ENCODE data around the gene KRTAP12-1.

Gene KRTAP12-1

DNA sequence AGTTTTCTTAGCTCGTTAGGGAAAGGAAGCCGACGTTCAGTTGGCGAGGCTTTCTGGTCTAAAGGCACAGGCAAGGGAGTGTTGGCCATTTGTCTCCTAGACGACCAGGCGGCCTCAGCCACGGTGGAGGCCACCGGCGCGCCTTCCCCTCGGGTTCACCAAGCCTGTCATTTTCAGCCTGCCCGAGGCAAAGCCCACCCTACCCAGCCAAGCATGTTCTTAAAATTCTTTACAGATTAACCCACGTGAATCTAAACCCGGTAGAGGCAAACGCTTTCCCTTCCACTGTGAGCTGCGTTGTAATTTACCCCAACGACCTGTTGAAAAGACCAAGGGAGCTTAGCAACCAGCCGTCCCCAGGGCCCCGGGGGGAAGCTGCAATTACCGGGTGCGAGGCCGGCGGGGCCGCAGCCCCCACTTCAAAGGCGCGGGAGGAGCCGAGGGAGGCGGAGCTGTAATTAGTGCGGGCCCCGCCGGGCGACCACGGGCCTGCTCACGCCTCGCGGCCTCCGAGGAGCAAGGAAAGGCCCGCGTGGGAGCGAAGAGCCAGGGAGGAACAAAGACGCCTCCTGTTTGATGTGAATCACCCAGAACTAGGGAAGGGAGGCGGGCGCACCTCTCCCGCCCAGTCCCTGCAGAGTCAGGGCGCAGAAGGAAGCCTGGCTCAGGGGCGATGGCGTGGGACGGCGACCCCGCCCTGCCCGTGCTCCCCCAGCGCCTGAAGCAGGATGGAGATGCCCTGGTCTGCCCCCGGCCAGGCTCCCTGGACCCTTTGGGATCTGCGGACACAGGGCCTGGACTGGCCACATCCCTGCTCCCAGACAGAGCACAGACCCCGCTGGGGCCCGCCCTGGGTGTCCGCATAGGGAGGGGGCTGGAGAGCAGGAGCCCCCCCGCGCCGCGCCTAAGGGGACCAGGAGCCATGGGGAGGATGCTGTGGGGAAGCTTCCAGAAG, 41.5 kb upstream of the KRTAP12-1 start:
- Histone ChIP-seq H3K9ac (ENCODE audit: low read length in 2 of 2) (no peak overlapping the region), H3K4me1 (ENCODE audit: control insufficient read depth, insufficient read depth, low read length) (peaks cover 3% of the 10 kb centered on the region), H3K27ac (ENCODE audit: low read length) (no peak overlapping the region), H3K36me3 (ENCODE audit: control insufficient read depth in 2 of 2, insufficient read depth in 2 of 2, low read length in 2 of 2) (no peaks in the 10 kb centered on the region), H3K4me3 (ENCODE audit: low read length in 2 of 2) (no peak overlapping the region), H3K27me3 (ENCODE audit: control insufficient read depth in 1 of 2, insufficient read depth in 2 of 2, low read length in 2 of 2) (peaks cover 29 to 32% of the 10 kb centered on the region in 2 donors), H3K9me3 (ENCODE audit: control insufficient read depth in 2 of 2, low read length in 2 of 2) (no peaks in the 10 kb centered on the region)

DNA sequence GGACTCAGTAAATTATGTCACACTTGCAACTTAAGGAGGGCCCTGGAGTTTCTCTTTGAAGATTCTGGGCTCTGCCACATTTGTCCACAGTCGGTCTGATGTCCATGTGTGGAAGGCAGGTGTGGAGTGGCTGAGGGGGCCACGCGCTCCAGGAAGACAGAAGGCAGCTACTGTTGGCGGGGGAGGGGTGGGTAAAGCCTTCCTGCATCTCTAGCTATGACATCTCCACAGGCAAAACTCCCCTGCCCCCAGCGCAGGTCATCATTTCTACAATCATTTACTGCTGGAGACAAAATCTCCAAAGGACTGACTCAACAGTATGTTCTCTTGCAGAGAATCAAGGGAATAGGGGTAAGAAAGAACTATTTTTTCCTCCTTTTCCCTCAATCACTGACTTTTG, 40.8 kb upstream of the KRTAP12-1 start:
- Histone ChIP-seq H3K9me3 (ENCODE audit: control insufficient read depth in 2 of 2, low read length in 2 of 2) (no peaks in the 10 kb centered on the region), H3K36me3 (ENCODE audit: control insufficient read depth in 2 of 2, insufficient read depth in 2 of 2, low read length in 2 of 2) (no peaks in the 10 kb centered on the region), H3K4me3 (ENCODE audit: low read length in 2 of 2) (no peak overlapping the region), H3K9ac (ENCODE audit: low read length in 2 of 2) (no peak overlapping the region), H3K4me1 (ENCODE audit: control insufficient read depth, insufficient read depth, low read length) (peaks cover 3% of the 10 kb centered on the region), H3K27me3 (ENCODE audit: control insufficient read depth in 1 of 2, insufficient read depth in 2 of 2, low read length in 2 of 2) (peaks cover 29 to 35% of the 10 kb centered on the region in 2 donors), H3K27ac (ENCODE audit: low read length) (no peak overlapping the region)

DNA sequence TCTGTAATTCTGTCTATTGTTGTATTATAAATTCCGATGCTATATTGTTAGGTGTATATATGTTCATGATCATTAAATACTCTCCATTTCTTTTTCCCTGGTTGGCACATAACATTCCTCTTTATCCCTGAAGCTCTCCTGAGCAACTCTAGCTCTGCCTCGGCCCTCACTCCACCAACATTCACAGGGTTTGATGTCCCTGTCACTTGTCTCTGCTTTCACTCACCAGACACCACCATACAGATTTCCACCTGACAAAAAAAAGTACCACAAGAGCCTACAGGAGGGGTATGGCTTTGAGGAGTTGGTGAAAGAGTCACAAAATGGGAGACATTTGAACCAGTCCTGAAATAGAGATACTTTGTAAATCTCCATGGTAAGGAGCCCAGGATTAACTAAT, 38.2 kb upstream of the KRTAP12-1 start:
- Histone ChIP-seq H3K4me3 (ENCODE audit: low read length in 2 of 2) (no peak overlapping the region), H3K36me3 (ENCODE audit: control insufficient read depth in 2 of 2, insufficient read depth in 2 of 2, low read length in 2 of 2) (no peaks in the 10 kb centered on the region), H3K9me3 (ENCODE audit: control insufficient read depth in 2 of 2, low read length in 2 of 2) (no peaks in the 10 kb centered on the region), H3K27me3 (ENCODE audit: control insufficient read depth in 1 of 2, insufficient read depth in 2 of 2, low read length in 2 of 2) (peaks cover 27 to 31% of the 10 kb centered on the region in 2 donors), H3K9ac (ENCODE audit: low read length in 2 of 2) (no peak overlapping the region), H3K4me1 (ENCODE audit: control insufficient read depth, insufficient read depth, low read length) (peaks cover 3% of the 10 kb centered on the region), H3K27ac (ENCODE audit: low read length) (no peak overlapping the region)

DNA sequence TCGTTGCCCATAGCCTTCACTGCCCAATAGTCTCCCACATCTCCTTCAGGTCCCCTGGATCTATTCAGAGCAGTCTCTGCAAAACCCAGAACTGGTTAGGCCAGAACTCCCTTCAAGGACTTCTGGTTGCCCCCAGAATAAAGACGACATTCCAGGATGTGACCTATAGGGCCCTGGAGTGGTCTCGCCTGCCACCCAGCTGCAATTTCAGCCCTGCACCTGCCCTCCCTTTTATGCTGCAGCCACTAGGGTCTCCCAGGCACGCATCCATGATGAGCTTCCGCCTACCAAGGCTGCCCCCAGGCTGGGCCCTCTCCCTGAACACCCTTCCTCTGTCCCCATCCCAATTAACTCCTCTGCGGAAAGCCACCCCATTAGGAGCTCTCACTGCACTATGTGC, 36.6 kb upstream of the KRTAP12-1 start:
- no peak overlapping the region for H3K4me3 ChIP-seq (ENCODE audit: low read length in 2 of 2)
- H3K27ac ChIP-seq (ENCODE audit: low read length): no peak overlapping the region
- no peaks in the 10 kb centered on the region for H3K36me3 ChIP-seq (ENCODE audit: control insufficient read depth in 2 of 2, insufficient read depth in 2 of 2, low read length in 2 of 2)
- peaks cover 23 to 24% of the 10 kb centered on the region in 2 donors for H3K27me3 ChIP-seq (ENCODE audit: control insufficient read depth in 1 of 2, insufficient read depth in 2 of 2, low read length in 2 of 2)
- H3K4me1 ChIP-seq (ENCODE audit: control insufficient read depth, insufficient read depth, low read length): peaks cover 1% of the 10 kb centered on the region
- no peaks in the 10 kb centered on the region for H3K9me3 ChIP-seq (ENCODE audit: control insufficient read depth in 2 of 2, low read length in 2 of 2)
- H3K9ac ChIP-seq (ENCODE audit: low read length in 2 of 2): no peak overlapping the region

DNA sequence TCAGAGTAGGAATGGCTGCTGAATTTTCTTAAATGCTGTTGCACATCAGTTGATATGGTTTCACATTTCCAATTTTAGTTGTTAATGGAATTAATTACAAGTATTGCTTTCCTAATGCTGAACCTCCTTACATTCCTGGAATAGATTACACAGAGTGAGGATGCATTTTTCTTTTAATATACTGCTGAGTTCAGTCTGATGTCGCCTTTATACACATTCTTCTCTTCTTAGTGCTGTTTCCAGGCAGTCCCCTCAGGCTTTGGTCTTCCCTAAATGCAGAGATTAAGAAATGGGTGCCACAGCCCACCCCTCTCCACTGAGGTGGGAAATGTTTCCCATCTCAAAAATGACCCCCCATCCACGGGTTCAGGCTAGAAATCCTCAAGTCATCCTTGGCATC, 36.1 kb upstream of the KRTAP12-1 start:
- Histone ChIP-seq H3K4me3 (ENCODE audit: low read length in 2 of 2) (no peak overlapping the region), H3K36me3 (ENCODE audit: control insufficient read depth in 2 of 2, insufficient read depth in 2 of 2, low read length in 2 of 2) (no peaks in the 10 kb centered on the region), H3K27ac (ENCODE audit: low read length) (no peak overlapping the region), H3K27me3 (ENCODE audit: control insufficient read depth in 1 of 2, insufficient read depth in 2 of 2, low read length in 2 of 2) (peaks cover 24% of the 10 kb centered on the region in 2 donors), H3K9ac (ENCODE audit: low read length in 2 of 2) (no peak overlapping the region), H3K9me3 (ENCODE audit: control insufficient read depth in 2 of 2, low read length in 2 of 2) (no peaks in the 10 kb centered on the region), H3K4me1 (ENCODE audit: control insufficient read depth, insufficient read depth, low read length) (no peaks in the 10 kb centered on the region)

DNA sequence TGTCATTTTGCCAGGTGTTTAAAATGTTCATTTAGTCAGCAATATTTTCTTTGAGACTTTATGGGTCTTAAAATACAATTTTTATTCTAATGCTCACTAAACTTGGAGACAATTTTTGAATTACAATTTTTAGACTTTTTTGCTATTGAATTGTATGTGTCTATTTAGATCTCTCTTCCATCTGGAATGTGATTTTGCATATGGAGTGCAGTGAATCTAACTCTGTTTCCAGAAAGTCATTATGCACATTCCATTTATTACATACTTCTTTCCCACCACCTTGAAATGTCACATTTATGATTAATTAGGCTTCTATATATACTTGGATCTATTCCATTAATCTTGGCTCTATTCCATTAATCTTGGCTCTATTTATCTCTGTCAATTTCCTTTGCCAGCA, 35.0 kb upstream of the KRTAP12-1 start:
- no peaks in the 10 kb centered on the region for H3K4me1 ChIP-seq (ENCODE audit: control insufficient read depth, insufficient read depth, low read length)
- H3K4me3 ChIP-seq (ENCODE audit: low read length in 2 of 2): no peak overlapping the region
- peaks cover 23 to 25% of the 10 kb centered on the region in 2 donors for H3K27me3 ChIP-seq (ENCODE audit: control insufficient read depth in 1 of 2, insufficient read depth in 2 of 2, low read length in 2 of 2)

DNA sequence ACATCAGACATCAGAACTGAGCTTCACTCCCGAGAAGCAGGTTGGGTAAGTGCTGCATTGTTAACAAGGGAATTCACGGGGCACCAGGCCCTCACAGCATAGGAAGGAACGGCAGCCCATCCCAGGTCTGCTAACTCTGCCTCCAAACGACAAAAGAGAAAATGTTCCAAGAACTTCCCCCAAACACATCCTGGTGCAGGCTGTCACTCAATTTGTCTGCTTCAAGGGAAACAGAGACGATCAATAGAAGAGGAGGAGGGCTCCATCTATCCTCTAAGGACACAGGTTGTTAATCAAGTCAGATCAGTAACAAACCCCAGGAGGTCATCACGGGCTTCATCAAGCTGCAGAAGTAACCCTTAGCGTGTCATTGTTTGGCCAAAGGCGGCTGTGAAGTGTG, 32.9 kb upstream of the KRTAP12-1 start:
- Histone ChIP-seq H3K27me3 (ENCODE audit: control insufficient read depth in 1 of 2, insufficient read depth in 2 of 2, low read length in 2 of 2) (peaks cover 37 to 39% of the 10 kb centered on the region in 2 donors), H3K9me3 (ENCODE audit: control insufficient read depth in 2 of 2, low read length in 2 of 2) (no peaks in the 10 kb centered on the region), H3K4me1 (ENCODE audit: control insufficient read depth, insufficient read depth, low read length) (peaks cover 2% of the 10 kb centered on the region), H3K27ac (ENCODE audit: low read length) (no peak overlapping the region), H3K4me3 (ENCODE audit: low read length in 2 of 2) (no peak overlapping the region), H3K36me3 (ENCODE audit: control insufficient read depth in 2 of 2, insufficient read depth in 2 of 2, low read length in 2 of 2) (no peaks in the 10 kb centered on the region), H3K9ac (ENCODE audit: low read length in 2 of 2) (no peak overlapping the region)

More for the DNA sequence above, 35.0 kb upstream of the KRTAP12-1 start:
- H3K9ac ChIP-seq (ENCODE audit: low read length in 2 of 2): no peak overlapping the region
- no peaks in the 10 kb centered on the region for H3K9me3 ChIP-seq (ENCODE audit: control insufficient read depth in 2 of 2, low read length in 2 of 2)
- H3K27ac ChIP-seq (ENCODE audit: low read length): no peak overlapping the region
- no peaks in the 10 kb centered on the region for H3K36me3 ChIP-seq (ENCODE audit: control insufficient read depth in 2 of 2, insufficient read depth in 2 of 2, low read length in 2 of 2)

DNA sequence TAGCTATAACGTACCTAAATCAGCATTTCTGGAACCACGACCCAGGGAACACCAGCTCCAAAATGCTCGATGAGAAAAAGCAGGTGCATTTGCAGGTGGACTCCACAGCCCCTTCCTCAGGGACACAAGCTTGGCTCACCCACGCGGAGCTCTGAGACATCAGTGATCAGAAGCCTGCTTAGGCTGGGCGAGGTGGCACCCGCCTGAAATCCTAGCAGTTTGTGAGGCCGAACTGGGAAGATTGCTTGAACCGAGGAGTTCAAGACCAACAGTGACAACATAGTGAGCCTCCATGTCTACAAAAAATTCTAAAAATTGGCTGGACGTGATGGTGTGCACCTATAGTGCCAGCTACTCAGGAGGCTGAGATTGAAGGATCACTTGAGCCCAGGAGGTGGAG, 31.9 kb upstream of the KRTAP12-1 start:
- peaks cover 2% of the 10 kb centered on the region for H3K4me1 ChIP-seq (ENCODE audit: control insufficient read depth, insufficient read depth, low read length)
- H3K9ac ChIP-seq (ENCODE audit: low read length in 2 of 2): no peak overlapping the region
- H3K36me3 ChIP-seq (ENCODE audit: control insufficient read depth in 2 of 2, insufficient read depth in 2 of 2, low read length in 2 of 2): no peaks in the 10 kb centered on the region
- H3K4me3 ChIP-seq (ENCODE audit: low read length in 2 of 2): no peak overlapping the region
- no peak overlapping the region for H3K27ac ChIP-seq (ENCODE audit: low read length)
- peaks cover 44 to 49% of the 10 kb centered on the region in 2 donors for H3K27me3 ChIP-seq (ENCODE audit: control insufficient read depth in 1 of 2, insufficient read depth in 2 of 2, low read length in 2 of 2)
- H3K9me3 ChIP-seq (ENCODE audit: control insufficient read depth in 2 of 2, low read length in 2 of 2): no peaks in the 10 kb centered on the region

DNA sequence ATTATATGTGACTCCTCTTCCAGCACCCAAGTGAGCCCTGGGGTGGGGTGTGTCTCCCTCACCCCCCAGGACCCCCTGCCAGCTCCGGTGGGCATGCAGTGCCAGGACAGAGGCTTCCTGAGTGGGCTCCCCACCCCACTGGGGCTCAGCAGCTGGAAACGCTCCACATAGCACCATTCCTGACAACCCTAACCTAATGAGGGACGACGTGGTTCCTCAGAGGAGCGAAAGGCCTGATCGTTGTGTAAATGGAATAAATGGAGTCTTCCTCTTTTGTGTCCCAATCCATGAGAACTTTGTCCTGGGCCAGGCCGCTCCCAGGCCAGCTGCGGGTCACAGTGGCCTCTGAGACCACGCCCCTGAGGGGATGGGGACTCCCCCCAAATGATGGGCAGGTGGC, 31.2 kb upstream of the KRTAP12-1 start:
- Histone ChIP-seq H3K36me3 (ENCODE audit: control insufficient read depth in 2 of 2, insufficient read depth in 2 of 2, low read length in 2 of 2) (no peaks in the 10 kb centered on the region), H3K4me1 (ENCODE audit: control insufficient read depth, insufficient read depth, low read length) (peaks cover 2% of the 10 kb centered on the region), H3K9ac (ENCODE audit: low read length in 2 of 2) (no peak overlapping the region), H3K27ac (ENCODE audit: low read length) (no peak overlapping the region), H3K4me3 (ENCODE audit: low read length in 2 of 2) (no peak overlapping the region), H3K9me3 (ENCODE audit: control insufficient read depth in 2 of 2, low read length in 2 of 2) (no peaks in the 10 kb centered on the region), H3K27me3 (ENCODE audit: control insufficient read depth in 1 of 2, insufficient read depth in 2 of 2, low read length in 2 of 2) (peaks cover 47 to 50% of the 10 kb centered on the region in 2 donors)

DNA sequence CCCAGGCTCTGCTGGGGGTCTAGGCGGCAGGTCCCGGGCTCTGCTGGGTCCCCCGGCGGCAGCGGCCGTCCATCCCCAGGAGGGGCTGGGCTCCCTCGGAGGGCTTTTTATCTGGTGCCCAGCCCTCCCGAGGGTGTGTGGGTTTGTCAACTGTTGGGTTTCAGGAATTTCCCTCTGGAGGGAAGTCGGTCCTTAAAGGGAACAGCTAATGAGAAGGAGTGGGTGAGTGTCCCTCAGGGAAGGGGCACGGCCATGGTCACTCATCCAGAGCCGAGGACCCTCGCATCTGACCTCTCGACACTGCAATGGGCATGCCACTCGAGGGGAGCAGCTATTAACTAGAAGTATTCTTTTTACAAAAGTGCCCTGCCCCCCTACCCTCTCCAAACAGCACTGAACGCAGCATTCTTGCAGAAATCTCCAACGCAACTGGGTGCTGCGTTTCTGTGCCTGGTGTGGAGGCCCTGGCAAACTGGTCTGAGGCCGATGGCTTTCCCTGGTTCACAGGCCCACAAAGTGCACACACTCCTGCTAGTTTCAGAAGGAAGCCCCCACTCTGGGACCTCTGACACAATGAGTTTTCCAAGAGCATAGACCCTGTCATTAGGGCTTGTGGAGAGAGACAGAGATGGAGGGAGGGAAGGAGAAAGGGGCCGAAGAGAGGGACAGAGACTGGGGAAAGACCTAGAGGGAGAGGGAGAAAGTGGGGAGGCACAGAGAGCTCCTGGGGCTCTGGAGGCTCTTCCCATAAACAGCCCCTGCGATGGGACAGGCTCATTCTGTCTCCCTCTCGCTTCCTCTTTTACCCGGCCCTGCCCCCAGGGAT, 30.5 kb upstream of the KRTAP12-1 start:
- Histone ChIP-seq H3K36me3 (ENCODE audit: control insufficient read depth in 2 of 2, insufficient read depth in 2 of 2, low read length in 2 of 2) (no peaks in the 10 kb centered on the region), H3K9ac (ENCODE audit: low read length in 2 of 2) (no peak overlapping the region), H3K27ac (ENCODE audit: low read length) (no peak overlapping the region), H3K9me3 (ENCODE audit: control insufficient read depth in 2 of 2, low read length in 2 of 2) (no peaks in the 10 kb centered on the region), H3K4me1 (ENCODE audit: control insufficient read depth, insufficient read depth, low read length) (peaks cover 2% of the 10 kb centered on the region), H3K27me3 (ENCODE audit: control insufficient read depth in 1 of 2, insufficient read depth in 2 of 2, low read length in 2 of 2) (peaks cover 53 to 54% of the 10 kb centered on the region in 2 donors), H3K4me3 (ENCODE audit: low read length in 2 of 2) (no peak overlapping the region)
